ENCODE measurements around the gene IMPACT. TPM values are rescaled to one million over a fixed set of nuclear protein-coding genes. Genes with fewer than 3 reads are reported as not detected.

Gene IMPACT
- total RNA-seq, 4 donors from 2014 or later = 17.6 to 32.7 (median 21.9) TPM

GRCh38 chr18:24466771-24467170 lies 40.3 kb downstream of the IMPACT start:
- ATAC-seq = no peak
- H3K9me3 ChIP-seq = no peaks in the 10 kb centered on the region
- TF ChIP-seq POLR2A (IDR thresholded peaks at IDR 0.05) = no peak
- TF ChIP-seq CTCF (IDR thresholded peaks at IDR 0.05) = no peak
- TF ChIP-seq POLR2AphosphoS5 (IDR thresholded peaks at IDR 0.05) = no peak
- H3K36me3 ChIP-seq = no peaks in the 10 kb centered on the region
- 73 to 95% methylated on average over 2 of the region's 2 CpGs for WGBS, 2 donors (ENCODE audit: low coverage in 1 of 2)
- no peak overlapping the region for H3K4me3 ChIP-seq
- H3K27me3 ChIP-seq = no peaks in the 10 kb centered on the region
- no peak overlapping the region for H3K27ac ChIP-seq
- H3K4me1 ChIP-seq = no peaks in the 10 kb centered on the region

GRCh38 chr18:24470022-24470618 lies 43.6 kb downstream of the IMPACT start:
- Histone ChIP-seq H3K4me3 (no peak overlapping the region), H3K9me3 (no peaks in the 10 kb centered on the region), H3K27ac (no peak overlapping the region), H3K27me3 (no peaks in the 10 kb centered on the region), H3K36me3 (no peaks in the 10 kb centered on the region), H3K4me1 (no peaks in the 10 kb centered on the region)
- ATAC-seq = no peak
- WGBS, 2 donors (ENCODE audit: low coverage in 1 of 2) = 61 to 83% methylated on average over 3 of the region's 3 CpGs
- no peak for TF ChIP-seq POLR2AphosphoS5 (IDR thresholded peaks at IDR 0.05)
- TF ChIP-seq POLR2A (IDR thresholded peaks at IDR 0.05) = no peak
- TF ChIP-seq CTCF (IDR thresholded peaks at IDR 0.05) = no peak
- TF ChIP-seq EP300 (IDR thresholded peaks at IDR 0.05) = no peak

GRCh38 chr18:24470805-24471204 lies 44.3 kb downstream of the IMPACT start:
- H3K9me3 ChIP-seq = no peaks in the 10 kb centered on the region
- ATAC-seq = no peak
- no peak overlapping the region for H3K27ac ChIP-seq
- no peak overlapping the region for H3K4me3 ChIP-seq
- no peaks in the 10 kb centered on the region for H3K36me3 ChIP-seq
- no peaks in the 10 kb centered on the region for H3K27me3 ChIP-seq
- H3K4me1 ChIP-seq = no peaks in the 10 kb centered on the region
- WGBS, 2 donors (ENCODE audit: low coverage in 1 of 2) = 86 to 90% methylated on average over 5 to 7 of the region's 7 CpGs
- TF ChIP-seq EP300 (IDR thresholded peaks at IDR 0.05) (no peak), CTCF (IDR thresholded peaks at IDR 0.05) (no peak), POLR2AphosphoS5 (IDR thresholded peaks at IDR 0.05) (no peak), POLR2A (IDR thresholded peaks at IDR 0.05) (no peak)

DNA sequence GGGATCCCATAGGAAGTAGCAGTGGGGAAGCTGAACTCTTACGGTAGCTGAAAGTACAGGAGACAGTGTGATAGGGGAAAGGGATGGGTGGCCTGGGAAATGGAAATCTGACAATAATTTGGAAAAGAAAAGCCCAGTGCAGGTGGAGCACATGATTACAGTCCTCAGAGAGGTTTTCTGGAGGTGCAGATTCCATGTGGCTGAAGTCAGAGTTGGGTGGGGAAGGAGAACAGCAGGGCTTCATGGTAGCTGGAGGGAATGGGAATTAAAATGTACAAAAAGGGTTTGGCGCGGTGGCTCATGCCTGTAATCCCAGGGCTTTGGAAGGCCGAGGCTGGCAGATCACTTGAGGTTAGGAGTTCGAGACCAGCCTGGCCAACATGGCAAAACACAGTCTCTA lies 46.1 kb downstream of the IMPACT start:
- Histone ChIP-seq H3K4me1 (no peaks in the 10 kb centered on the region), H3K36me3 (no peaks in the 10 kb centered on the region), H3K4me3 (no peak overlapping the region), H3K27ac (no peak overlapping the region), H3K9me3 (no peaks in the 10 kb centered on the region), H3K27me3 (no peaks in the 10 kb centered on the region)
- 77 to 98% methylated on average over 2 to 5 of the region's 5 CpGs for WGBS, 2 donors (ENCODE audit: low coverage in 1 of 2)
- ATAC-seq = no peak
- no peak for TF ChIP-seq EP300 (IDR thresholded peaks at IDR 0.05)
- TF ChIP-seq POLR2A (IDR thresholded peaks at IDR 0.05) = no peak

DNA sequence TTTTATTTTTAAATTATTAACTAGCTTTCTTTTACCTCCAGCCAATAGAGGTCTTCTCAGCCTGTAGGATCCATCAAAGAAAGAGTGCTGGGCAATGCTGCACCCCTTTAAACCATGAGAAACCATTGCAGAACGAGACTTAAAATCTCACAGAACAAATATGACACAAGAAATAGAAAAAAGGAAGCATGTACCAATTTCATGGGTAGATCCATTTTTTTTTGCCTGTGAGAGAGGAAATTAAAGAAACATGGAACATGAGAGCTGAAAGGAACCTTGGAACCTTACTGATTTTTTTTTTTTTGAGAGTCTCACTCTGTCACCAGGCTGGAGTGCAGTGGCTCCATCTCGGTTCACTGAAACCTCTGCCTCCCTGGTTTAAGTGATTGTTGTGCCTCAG lies 47.9 kb downstream of the IMPACT start:
- WGBS, 2 donors (ENCODE audit: low coverage in 1 of 2) = 83 to 90% methylated on average over 1 to 2 of the region's 2 CpGs
- no peak for TF ChIP-seq POLR2A (IDR thresholded peaks at IDR 0.05)
- no peak for TF ChIP-seq CTCF (IDR thresholded peaks at IDR 0.05)
- TF ChIP-seq POLR2AphosphoS5 (IDR thresholded peaks at IDR 0.05) = no peak
- TF ChIP-seq EP300 (IDR thresholded peaks at IDR 0.05) = no peak
- Histone ChIP-seq H3K9me3 (no peaks in the 10 kb centered on the region), H3K4me3 (no peak overlapping the region), H3K27ac (no peak overlapping the region), H3K4me1 (no peaks in the 10 kb centered on the region), H3K36me3 (no peaks in the 10 kb centered on the region), H3K27me3 (no peaks in the 10 kb centered on the region)
- no peak for ATAC-seq
